Left ventricle myocardium inferior (tissue), 1 donor: ENCODE results near the gene ADPRH. TPM values are rescaled to one million over a fixed set of nuclear protein-coding genes. Genes with fewer than 3 reads are reported as not detected.

Source experiments
- DNase-seq: peaks from one replicate; pipeline ENCODE4 v3.0.0-alpha.2; 2020
- H3K27ac ChIP-seq: fragments of 200-600 bp; replicated peaks from 2 replicates; pipeline ENCODE4 v1.8.0; 2021
- H3K27me3 ChIP-seq: fragments of 200-600 bp; 2 replicates; pipeline ENCODE4 v1.8.0; 2021; ENCODE audit warnings: low read depth
- H3K36me3 ChIP-seq: fragments of 200-600 bp; 2 replicates; pipeline ENCODE4 v1.8.0; 2021
- H3K4me1 ChIP-seq: fragments of 200-600 bp; 2 replicates; pipeline ENCODE4 v1.8.0; 2021
- H3K4me3 ChIP-seq: fragments of 200-600 bp; 2 replicates; pipeline ENCODE4 v1.8.0; 2021; ENCODE audit warnings: mild to moderate bottlenecking, moderate library complexity
- H3K9me3 ChIP-seq: fragments of 200-600 bp; replicated peaks from 2 replicates; pipeline ENCODE4 v1.8.0; 2021
- intact Hi-C: fragments of 100-400 bp; cut with micrococcal nuclease; formaldehyde crosslinking; loops from one replicate; pipeline ENCODE4 v1.11.0; 2022
- total RNA-seq: library from RNA; stranded (reverse); fragmentation: NEBNext Ultra II Directional; extraction: Animal tissue kit (Norgen Biotek cat#: 25700); gene quantifications from one replicate; pipeline ENCODE4 v1.2.1, GENCODE V29; 2021
- TF ChIP-seq, protein P1 (sequence below): fragments of 200-600 bp; IDR thresholded peaks from 2 replicates; pipeline ENCODE4 v1.8.0; 2021; ENCODE audit warnings: antibody characterized with exemption, mild to moderate bottlenecking, borderline replicate concordance
- donor health status: DM: no; HTN: yes; CAD: no; lungs with severe emphysema.

The ADPRH gene
- total RNA-seq, 1 donor from 2014 or later: 9.8 TPM

DNA sequence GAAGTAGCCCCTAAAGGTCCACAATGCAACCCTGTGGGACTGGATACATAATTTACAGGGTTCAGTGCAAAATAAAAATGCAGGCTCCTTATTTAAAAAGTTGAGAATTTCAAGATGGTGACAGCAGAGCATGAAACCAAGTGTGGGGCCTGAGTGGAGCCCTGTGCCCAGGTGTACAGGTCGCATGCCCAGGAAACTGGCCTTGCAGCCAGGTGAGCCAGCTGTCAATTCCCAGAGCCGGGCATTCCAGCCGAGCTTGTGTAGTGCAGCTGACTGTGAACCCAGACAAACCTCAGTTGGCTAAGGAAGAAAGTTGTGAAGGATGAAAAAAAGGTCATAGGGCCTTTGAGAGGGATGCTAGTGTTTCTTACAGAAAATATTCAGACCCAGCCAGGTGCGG is 53.5 kb downstream of the ADPRH start:
- no peaks in the 10 kb centered on the region for H3K27me3 ChIP-seq
- no peak for DNase-seq
- H3K4me3 ChIP-seq: no peak overlapping the region
- H3K27ac ChIP-seq: no peak overlapping the region
- intact Hi-C loops: no loop called here
- H3K36me3 ChIP-seq: no peaks in the 10 kb centered on the region
- H3K4me1 ChIP-seq: peaks cover 70% of the 10 kb centered on the region
- TF ChIP-seq, protein P1, sequence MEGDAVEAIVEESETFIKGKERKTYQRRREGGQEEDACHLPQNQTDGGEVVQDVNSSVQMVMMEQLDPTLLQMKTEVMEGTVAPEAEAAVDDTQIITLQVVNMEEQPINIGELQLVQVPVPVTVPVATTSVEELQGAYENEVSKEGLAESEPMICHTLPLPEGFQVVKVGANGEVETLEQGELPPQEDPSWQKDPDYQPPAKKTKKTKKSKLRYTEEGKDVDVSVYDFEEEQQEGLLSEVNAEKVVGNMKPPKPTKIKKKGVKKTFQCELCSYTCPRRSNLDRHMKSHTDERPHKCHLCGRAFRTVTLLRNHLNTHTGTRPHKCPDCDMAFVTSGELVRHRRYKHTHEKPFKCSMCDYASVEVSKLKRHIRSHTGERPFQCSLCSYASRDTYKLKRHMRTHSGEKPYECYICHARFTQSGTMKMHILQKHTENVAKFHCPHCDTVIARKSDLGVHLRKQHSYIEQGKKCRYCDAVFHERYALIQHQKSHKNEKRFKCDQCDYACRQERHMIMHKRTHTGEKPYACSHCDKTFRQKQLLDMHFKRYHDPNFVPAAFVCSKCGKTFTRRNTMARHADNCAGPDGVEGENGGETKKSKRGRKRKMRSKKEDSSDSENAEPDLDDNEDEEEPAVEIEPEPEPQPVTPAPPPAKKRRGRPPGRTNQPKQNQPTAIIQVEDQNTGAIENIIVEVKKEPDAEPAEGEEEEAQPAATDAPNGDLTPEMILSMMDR: no peak
- no peaks in the 10 kb centered on the region for H3K9me3 ChIP-seq

DNA sequence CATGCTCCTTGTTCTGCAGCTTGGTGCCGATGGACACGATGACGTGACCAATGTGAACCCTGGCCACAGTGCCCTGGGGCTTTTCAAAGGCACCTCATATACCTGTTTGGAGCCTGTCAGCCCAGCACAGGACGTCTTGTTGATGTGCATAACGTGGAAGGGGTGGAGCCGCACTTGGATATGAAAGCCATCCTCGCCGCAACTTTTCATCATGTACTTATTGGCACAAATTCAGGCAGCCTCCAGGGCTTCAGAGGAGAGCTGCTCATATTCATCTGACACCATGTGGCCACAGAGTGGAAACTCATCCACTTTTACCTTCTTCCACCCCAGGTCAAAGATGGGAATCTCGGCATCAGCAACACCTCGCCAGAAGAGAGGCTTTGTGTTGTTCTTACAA is 56.4 kb downstream of the ADPRH start:
- TF ChIP-seq, protein P1: no peak
- Histone ChIP-seq H3K9me3 (no peaks in the 10 kb centered on the region), H3K27me3 (no peaks in the 10 kb centered on the region), H3K27ac (peak overlapping the region; percentile 90), H3K4me1 (peaks cover 71% of the 10 kb centered on the region), H3K36me3 (peaks cover 9% of the 10 kb centered on the region), H3K4me3 (no peak overlapping the region)
- peak; percentile 31 for DNase-seq
- intact Hi-C loops: no loop called here

DNA sequence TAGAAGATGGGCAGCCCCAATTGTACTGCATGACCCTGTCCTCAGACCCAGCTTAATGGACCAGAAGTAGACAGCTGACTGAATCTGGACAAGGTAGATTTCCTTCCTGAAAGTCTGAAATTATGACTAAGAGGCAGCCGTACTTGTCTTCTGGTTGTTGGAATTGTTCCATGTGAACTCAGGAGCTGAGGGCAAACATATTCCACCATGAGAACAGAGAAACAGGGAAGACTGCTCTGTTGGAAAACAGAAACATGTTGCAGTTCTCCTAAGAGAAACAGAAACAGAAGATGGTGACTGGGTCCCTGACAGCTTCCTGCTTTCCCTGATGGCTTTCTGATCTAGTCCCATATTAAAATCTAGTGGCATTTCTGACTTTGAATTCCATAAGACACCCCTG is 57.0 kb downstream of the ADPRH start:
- no peaks in the 10 kb centered on the region for H3K27me3 ChIP-seq
- TF ChIP-seq, protein P1: no peak
- intact Hi-C loops: no loop called here
- peak overlapping the region; percentile 90 for H3K27ac ChIP-seq
- peaks cover 71% of the 10 kb centered on the region for H3K4me1 ChIP-seq
- no peaks in the 10 kb centered on the region for H3K9me3 ChIP-seq
- no peak for DNase-seq
- H3K4me3 ChIP-seq: no peak overlapping the region
- peaks cover 14% of the 10 kb centered on the region for H3K36me3 ChIP-seq

DNA sequence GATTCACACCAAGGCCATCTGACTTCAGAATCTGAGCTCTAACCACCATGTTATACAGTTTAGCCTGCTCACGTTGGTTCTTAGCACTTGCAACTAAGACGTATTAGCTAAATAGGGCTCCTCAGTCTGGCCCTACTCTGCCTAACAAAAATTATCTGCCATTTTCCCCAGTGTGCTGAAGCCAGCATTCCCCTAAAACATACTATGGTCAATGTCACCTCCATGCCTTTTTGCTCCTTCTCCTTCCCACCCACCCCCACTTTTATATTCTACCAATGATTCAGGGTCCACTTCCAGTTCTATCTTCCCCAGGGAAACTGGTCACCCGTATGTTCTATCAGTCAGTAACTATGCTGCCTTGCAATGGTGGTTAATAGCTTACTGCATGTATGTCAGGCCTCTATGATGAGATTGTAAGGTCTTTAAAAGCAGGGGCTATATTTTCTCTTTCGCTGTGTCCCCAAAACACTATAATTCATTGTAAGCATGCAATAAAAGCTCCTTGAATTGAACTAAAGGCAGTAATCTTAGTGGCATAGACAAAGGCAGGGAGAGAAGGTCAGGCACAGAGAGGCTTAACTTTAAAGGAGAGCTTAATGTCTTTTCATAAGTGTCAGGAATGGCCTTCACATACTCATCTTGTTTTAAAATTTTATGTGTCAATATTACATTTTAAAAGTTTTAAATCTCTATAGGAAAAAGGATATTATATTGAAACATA is 57.8 kb downstream of the ADPRH start:
- no peak for DNase-seq
- no peaks in the 10 kb centered on the region for H3K27me3 ChIP-seq
- no peaks in the 10 kb centered on the region for H3K9me3 ChIP-seq
- peaks cover 69% of the 10 kb centered on the region for H3K4me1 ChIP-seq
- no peak overlapping the region for H3K4me3 ChIP-seq
- TF ChIP-seq, protein P1: no peak
- intact Hi-C loops: no loop called here
- peaks cover 22% of the 10 kb centered on the region for H3K36me3 ChIP-seq
- peak overlapping the region; percentile 90 for H3K27ac ChIP-seq

DNA sequence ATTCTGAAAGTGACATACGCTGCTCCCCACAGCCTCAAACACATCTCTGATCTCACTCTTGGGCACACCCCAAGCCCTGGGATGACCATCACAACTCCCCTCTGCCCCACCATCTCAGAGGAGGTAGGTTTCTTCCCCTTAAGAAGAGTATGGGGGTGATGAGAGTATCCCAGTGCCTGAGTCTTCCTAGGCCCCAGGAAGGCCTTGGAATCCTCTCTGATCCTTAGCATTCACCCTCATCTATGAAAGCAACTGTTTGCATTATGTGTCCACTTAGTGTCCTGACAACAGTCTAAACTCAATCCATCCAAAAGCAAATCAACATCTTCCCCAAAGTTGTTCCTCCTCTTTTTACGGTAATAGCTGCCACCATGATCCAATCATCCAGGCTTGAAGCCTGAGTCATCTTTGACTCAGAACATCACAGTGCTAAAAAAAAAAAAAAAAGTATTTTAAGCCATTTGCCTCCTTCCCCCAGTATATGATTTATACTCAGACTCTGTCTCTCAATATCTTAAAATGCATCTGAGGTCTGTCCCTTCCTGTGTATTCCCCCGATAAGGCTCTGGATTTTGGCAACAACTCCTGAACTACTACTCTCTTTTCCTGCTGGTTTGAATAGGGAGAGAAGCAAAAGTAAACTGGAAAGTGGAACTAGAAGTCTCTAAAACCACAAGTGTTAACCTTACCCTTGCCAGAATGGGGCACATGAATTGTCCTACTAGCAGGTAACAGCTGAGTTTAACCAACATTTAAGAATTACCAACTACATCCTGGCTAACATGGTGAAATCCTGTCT is 58.6 kb downstream of the ADPRH start:
- peak overlapping the region; percentile 90 for H3K27ac ChIP-seq
- H3K9me3 ChIP-seq: no peaks in the 10 kb centered on the region
- H3K4me3 ChIP-seq: peak overlapping the region; percentile 18
- H3K4me1 ChIP-seq: peaks cover 78% of the 10 kb centered on the region
- TF ChIP-seq, protein P1: no peak
- peaks cover 30% of the 10 kb centered on the region for H3K36me3 ChIP-seq
- no peaks in the 10 kb centered on the region for H3K27me3 ChIP-seq
- DNase-seq: no peak
- intact Hi-C loops: no loop called here

Other genes with a start within 250 kb of the ADPRH start
- 12.2 TPM for gene TMEM39A, start 115.9 kb upstream of the ADPRH start, total RNA-seq
- 5.1 TPM for gene POGLUT1, start 110.5 kb upstream of the ADPRH start, total RNA-seq
- 302 TPM for gene TIMMDC1, start 80.9 kb upstream of the ADPRH start, total RNA-seq
- not detected for gene CD80, start 19.9 kb upstream of the ADPRH start, total RNA-seq
- 2.8 TPM for gene PLA1A, start 18.4 kb downstream of the ADPRH start, total RNA-seq
- 512 TPM for gene POPDC2, start 81.1 kb downstream of the ADPRH start, total RNA-seq
- gene COX17, start 97.9 kb downstream of the ADPRH start, total RNA-seq: 165 TPM
- gene CFAP91, start 123.5 kb downstream of the ADPRH start, total RNA-seq: 0.44 TPM
- not detected for gene NR1I2, start 202.6 kb downstream of the ADPRH start, total RNA-seq